NCI-H146 (cell line): ENCODE measurements around the gene WBP2.

Experiments used
- DNase-seq: peaks from one replicate; lab custom pipeline; 2025; lab: John Stamatoyannopoulos, UW

Gene WBP2

DNA sequence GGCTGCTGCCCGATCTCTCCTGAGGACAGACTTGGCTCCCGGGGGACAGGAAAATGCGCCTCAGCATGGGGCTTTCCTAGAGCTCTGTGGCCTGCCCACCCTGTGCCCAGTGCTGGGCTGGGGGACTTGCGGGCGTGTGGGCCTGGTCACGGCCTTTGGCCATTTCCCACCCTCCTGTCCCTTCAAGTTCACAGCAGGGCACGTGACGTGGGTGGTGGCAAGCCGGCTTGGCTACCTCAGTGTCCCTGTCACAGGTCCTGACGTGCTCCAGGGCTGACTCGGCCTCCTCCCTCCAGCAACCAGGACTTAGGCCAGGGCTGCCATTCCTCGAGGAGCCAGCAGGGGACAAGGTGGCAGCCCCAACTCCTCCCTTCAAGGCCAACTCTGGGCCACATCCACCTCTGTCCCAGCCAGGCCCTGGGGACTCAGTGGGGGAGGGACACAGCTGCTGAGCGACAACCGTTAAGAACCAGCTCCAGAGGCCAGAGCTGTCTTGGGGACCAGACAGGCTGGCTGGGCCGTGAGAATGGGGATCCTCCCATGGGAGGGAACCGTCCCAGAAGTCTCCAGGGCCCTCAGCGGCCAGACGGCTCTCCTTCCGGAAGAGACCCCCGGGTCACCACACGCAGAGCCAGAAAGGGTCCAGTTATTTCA, 9.9 kb downstream of the WBP2 start:
- peak; percentile 27 for DNase-seq

DNA sequence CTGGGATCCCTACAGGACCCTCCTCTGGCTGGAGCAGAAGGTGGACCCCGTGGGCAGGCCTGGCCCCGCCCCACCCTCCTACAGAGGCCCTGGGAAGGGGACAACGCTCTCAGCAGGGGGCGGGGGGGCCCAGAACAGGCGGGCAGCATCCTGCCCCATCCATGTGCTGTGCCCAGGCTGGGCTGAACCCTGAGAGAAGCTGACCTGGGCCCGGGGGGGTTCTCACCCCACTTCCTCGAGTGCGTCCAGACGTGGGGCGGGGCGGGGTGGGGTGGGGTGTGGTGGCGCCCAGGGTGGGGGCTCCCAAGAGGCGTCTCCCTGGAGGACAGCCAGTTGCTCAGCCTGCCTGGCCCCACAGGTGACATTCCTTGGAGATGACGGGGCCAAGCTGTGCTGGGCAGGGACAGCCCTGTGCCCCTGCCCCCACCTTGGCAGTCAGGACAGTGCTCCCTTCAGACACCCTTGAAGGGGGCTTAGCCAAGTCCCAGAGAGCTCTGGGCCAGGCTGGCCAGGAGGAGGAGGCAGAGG, 10.5 kb downstream of the WBP2 start:
- no peak for DNase-seq

GRCh38 chr17:75843577-75844529, 11.3 kb downstream of the WBP2 start, which contains the start of gene UNC13D:
TSS of gene UNC13D (minus strand) at chr17:75844404. CDS start at chr17:75844337, 67 bp downstream.
- no peak for DNase-seq

GRCh38 chr17:75842963-75843576, 12.1 kb downstream of the WBP2 start:
- no peak for DNase-seq

GRCh38 chr17:75842411-75842810, 12.7 kb downstream of the WBP2 start:
- no peak for DNase-seq

DNA sequence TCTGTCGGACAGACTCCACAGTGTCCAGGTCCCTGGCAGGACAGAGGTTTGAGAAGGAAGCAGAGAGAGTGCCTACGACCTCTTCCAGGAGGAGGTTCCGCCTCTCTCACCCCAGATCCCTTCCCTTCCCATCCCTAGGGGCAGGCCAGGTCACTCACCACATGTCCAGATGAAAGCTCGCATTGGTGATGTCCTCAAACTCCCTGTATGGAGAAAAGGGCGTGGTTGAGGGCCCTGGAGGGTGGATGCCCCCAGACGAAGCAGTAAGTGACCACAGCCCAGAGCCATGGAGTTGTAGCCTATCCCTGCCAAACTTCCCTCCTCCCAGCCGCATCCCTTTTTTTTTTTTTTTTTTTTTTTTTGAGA, 14.4 kb downstream of the WBP2 start:
- no peak for DNase-seq

DNA sequence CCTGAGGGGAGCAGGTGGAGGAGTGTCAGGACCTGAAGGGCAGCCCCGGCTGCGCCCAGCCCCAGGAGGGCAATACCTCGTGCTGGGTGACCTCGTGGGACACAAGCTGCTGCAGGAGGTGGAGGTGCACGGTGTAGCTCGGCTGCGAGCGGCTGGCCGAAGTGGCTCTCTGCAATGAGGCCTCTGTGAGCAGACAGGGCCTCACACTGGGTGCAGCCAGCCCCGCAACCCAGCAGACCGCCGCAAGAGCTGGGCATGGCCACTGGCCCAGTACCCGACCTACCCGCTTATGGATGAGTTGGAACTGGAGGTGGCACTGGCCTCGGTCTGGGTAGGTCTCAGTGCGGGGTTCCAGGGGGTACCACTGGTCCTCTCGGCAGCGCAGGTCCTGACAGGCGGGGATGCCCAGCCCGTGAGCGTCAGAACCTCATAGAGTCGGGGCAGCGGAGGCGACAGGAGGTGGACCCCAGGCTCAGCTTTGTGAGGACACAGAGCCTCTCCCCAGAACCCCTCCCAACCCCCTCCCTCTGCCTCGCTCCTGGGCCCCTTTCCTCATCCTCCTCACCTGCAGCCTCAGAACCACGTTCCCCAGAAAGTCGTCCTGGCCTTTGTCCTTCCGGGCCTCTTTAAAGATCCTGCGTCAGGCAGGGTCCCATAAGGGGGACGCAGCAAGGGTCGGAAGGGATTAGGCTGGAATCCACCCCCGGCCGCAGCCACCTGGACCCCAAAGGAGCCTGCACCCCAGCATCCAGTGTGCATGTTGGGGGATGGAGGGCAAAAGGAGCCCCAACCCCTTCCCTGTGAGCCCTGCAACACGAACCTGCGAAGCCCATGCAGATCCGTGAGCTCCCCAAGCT, 15.0 kb downstream of the WBP2 start:
- no peak for DNase-seq

DNA sequence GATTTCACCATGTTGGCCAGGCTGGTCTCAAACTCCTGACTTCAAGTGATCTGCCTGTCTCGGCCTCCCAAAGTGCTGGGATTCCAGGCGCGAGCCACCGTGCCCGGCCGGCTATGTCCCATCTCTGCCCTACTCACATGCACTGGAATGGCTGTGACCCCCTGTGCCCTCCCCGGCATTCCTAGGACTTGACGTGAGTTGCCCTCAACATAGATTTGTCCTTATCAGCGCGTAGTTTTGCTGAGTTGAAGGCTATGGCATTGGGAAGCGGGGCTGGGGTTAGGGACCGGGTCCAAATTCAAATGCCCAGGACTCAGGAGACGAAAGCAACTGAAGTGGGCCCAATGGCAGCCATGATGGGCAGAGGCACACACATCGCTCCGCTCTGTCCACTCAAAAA, 16.7 kb downstream of the WBP2 start:
- DNase-seq = no peak

DNA sequence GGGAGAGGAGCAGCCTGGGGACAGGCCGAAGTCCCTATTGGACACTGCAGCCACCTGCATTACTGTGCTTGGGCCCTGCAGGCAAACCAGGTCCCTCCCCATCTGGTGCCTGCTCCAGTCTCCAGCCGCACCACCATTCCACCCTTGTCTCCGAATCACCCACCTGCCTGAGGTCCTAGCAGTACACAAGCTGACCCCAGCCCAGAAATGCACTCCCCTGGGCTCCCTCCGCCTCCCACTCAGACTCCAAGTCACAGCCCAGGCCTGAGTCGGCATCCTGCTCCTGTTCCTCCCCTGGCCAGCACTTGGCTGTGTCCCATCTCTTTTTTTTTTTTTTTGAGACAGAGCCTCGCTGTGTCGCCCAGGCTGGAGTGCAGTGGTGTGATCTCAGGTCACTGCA, 17.2 kb downstream of the WBP2 start:
- DNase-seq = no peak

DNA sequence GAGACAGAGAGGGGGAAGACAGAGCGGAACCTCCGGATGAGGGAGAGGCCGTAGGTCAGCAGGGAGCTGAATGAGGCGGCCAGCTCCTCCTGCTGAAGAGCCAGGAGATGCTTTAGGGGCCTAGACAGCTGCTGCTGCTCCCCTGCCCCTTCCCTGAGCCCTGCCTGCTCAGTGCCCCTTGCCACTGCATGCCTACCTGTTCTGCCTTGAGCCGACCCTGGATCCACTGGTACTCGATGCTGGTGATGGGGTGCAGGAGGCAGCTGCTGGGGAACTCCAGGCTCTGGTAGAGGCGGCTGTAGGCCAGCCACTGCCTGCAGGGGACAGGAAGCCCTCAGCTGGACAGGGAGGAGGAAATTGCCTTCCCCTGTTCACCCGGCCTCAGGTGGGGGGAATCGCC, 18.5 kb downstream of the WBP2 start:
- no peak for DNase-seq

- DNase-seq = no peak
These were observed 19.5 kb downstream of the WBP2 start for GRCh38 chr17:75835654-75835987.

- no peak for DNase-seq
These were observed 20.0 kb downstream of the WBP2 start for GRCh38 chr17:75834928-75835653.

- DNase-seq = no peak
These were observed 20.7 kb downstream of the WBP2 start for GRCh38 chr17:75834279-75834920.

DNA sequence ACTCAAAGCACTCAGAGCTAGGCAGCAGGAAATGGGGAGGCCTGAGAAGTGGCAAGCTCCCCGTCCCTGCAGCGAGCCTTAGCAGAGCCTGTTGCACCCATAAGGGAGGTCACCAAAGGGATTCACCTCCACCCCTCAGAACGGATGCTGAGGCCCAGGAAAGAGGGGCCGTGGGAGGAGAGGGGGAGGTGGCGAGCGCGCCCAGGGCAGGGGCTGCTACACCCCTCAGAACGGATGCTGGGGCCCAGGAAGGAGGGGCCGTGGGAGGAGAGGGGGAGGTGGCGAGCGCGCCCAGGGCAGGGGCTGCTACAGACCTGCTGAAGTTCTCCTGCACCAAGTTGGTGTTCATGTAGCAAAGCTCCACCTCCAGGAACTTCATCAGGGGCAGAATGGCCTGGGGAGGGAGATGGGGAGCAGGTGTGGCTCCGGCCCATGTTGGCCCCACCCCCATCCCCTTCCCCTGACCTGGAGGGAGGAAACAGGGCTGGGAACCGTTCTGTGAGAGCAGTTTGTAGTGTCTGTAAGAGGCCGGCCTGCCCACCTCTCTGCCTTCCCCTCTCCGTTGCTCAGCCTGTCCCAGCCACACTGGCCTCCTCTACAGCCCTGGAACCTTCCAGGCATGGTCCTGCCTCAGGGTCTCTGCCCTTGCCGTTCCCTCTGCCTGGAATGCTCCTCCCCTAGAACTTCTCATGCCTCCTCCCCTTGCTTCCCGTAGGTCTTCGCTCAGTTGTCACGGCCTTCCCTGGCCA, 22.3 kb downstream of the WBP2 start:
- peak; percentile 23 for DNase-seq

DNA sequence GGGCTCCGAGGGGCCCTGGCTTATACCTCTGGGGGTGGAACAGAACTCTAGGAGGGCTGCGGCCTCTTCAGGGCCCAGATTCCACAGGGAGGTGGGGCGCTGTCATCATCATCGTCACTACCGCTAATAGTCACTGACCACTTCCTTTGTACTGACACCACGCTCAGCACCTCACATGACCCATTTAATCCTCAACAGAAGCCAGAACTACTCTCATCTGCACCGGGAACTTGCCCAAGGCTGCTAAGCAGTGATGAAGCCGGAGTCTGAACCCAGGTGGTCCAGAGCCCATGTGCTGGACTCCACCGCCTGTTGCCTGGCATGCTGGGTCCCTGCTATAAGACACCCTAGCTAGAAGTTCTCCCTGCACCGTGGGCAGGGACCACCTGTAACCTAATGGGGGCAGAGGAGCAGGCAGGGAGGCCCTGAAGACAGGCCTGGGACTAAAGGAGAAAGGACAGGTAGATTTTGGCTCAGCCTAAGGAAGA, 22.9 kb downstream of the WBP2 start:
- DNase-seq = no peak

- no peak for DNase-seq
These were observed 24.0 kb downstream of the WBP2 start for GRCh38 chr17:75831032-75831571.

GRCh38 chr17:75830164-75831031, 24.7 kb downstream of the WBP2 start:
- no peak for DNase-seq

GRCh38 chr17:75829747-75830146, 25.4 kb downstream of the WBP2 start:
- no peak for DNase-seq
